IMR-90 (cell line): Measurements from ENCODE around the gene MICAL3.

ENCODE experiments used
- CHD1 ChIP-seq: IDR thresholded peaks from 2 replicates; pipeline ENCODE4 v1.6.1; 2012; ENCODE audit warnings: low read depth, low read length, improper control_type of control experiment
- CTCF ChIP-seq: conservative IDR thresholded peaks from 2 replicates; pipeline ENCODE4 v1.5.1; 2012; ENCODE audit warnings: mild to moderate bottlenecking, low read depth, low read length, improper control_type of control experiment
- FOS ChIP-seq: fragments of 150-350 bp; IDR thresholded peaks from 2 replicates; pipeline ENCODE4 v1.6.1; 2016; ENCODE audit warnings: low read depth, low read length
- MAZ ChIP-seq: IDR thresholded peaks from 2 replicates; pipeline ENCODE4 v1.6.1; 2012; ENCODE audit warnings: low read depth, mild to moderate bottlenecking, low read length, improper control_type of control experiment, moderate library complexity, borderline replicate concordance
- POLR2A ChIP-seq: IDR thresholded peaks from 2 replicates; pipeline ENCODE4 v1.6.1; 2012; ENCODE audit warnings: mild to moderate bottlenecking, low read depth, low read length
- RAD21 ChIP-seq: IDR thresholded peaks from 2 replicates; pipeline ENCODE4 v1.6.1; 2012; ENCODE audit warnings: low read length, improper control_type of control experiment
- SMC3 ChIP-seq: fragments of 150-350 bp; IDR thresholded peaks from 2 replicates; pipeline ENCODE4 v1.6.1; 2016; ENCODE audit warnings: low read depth, mild to moderate bottlenecking, antibody characterized with exemption, low read length, moderate library complexity

DNA sequence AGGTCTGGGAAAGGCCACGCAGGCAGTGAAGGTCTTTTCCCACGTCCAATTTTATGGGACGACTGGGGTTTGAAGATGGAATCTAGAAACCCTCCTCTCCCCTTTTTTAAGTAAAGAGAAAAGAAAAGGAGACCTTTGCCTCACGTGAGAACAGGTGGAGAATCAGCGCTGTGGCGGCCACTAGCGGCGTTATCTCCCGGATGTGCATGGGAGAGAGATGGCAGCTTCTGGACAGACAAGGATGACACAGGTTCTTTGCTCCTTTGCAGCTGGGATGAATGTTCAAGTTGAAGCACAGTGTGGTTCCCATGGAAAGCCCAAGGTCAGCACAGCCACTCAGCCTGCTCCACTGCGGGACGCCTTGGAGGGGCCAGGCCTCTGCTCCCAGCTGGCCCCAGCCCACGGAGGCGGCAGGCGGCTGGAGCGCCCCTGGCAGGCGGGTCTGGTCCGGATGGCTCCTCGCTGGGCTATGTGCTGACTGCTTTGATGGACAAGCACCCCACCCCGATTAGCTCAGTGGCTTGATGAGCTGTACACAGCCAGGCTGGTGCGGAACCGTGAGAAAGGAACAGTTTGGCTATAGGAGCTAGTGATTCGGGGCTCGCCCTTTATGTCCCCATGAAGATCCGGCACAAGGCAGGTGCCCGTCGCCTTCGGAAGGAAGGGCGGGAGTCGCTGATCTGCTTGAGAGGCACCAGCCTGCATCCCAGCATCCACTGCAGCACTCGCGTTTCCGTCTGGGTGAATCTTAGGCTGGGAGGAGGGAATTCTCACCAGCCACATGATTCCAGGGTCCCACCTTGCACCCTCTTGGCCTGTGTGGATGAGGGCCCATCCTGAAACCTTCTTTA lies 235.6 kb downstream of the MICAL3 start:
- no peak for TF ChIP-seq CTCF
- TF ChIP-seq FOS = no peak
- TF ChIP-seq SMC3 = no peak
- no peak for TF ChIP-seq MAZ
- TF ChIP-seq RAD21 = no peak
- TF ChIP-seq POLR2A = no peak
- no peak for TF ChIP-seq CHD1
